Stimulated activated CD4-positive, alpha-beta T cell treated with anti-CD3 and anti-CD28 coated beads, Interleukin-1b, Interleukin-23, amount 100 ng/mL, for 48 hours (primary cell): ENCODE data around the gene MRPL33.
"Not testable (repeated sequence)": the region's sequence is repeated elsewhere in the genome, so short reads cannot be mapped to it uniquely, and the experiment has no call there.

Experiments used
- DNase-seq: peaks from one replicate; pipeline ENCODE4 v3.0.0-alpha.2; 2020

MRPL33 gene

DNA sequence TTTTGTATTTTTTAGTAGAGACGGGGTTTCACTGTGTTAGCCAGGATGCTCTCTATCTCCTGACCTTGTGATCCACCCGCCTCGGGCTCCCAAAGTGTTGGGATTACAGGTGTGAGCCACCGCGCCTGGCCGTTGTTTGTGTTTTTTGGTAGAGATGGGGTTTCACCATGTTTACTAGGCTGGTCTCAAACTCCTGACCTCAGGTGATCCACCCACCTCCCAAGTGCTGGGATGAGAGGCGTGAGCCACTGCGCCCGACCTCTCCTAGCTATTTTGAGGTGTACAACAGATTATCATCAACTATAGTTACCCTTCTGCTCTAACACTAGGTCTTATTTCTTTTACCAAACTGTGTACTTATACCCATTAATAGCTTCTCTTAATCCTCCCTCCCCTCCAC lies 28.9 kb upstream of the MRPL33 start:
- no peak for DNase-seq

- not testable (repeated sequence) for DNase-seq
Measured at GRCh38 chr2:27745494-27745893, 26.0 kb upstream of the MRPL33 start.

- no peak for DNase-seq
Measured at GRCh38 chr2:27746325-27746724, 25.2 kb upstream of the MRPL33 start.

GRCh38 chr2:27747827-27748352 lies 23.6 kb upstream of the MRPL33 start:
- no peak for DNase-seq

DNA sequence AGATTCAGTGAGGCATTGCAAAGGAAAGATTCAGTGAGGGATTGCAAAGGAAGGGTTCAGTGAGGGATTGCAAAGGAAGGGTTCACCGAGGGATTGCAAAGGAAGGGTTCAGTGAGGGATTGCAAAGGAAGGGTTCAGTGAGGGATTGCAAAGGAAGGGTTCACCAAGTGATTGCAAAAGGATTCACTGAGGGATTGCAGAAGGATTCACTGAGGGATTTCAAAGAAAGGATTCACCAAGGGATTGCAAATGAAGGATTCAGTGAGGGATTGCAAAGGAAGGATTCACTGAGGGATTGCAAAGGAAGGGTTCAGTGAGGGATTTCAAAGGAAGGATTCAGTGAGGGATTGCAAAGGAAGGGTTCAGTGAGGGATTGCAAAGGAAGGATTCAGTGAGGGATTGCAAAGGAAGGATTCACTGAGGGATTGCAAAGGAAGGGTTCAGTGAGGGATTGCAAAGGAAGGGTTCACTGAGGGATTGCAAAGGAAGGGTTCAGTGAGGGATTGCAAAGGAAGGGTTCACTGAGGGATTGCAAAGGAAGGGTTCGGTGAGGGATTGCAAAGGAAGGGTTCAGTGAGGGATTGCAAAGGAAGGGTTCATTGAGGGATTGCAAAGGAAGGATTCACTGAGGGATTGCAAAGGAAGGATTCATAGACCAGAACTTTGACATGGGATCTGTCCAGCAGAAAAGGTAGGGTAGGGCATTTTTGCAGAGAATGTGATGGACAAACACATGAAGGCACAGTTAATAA lies 22.5 kb upstream of the MRPL33 start:
- not testable (repeated sequence) for DNase-seq

GRCh38 chr2:27751377-27751776 lies 20.1 kb upstream of the MRPL33 start:
- DNase-seq: no peak

DNA sequence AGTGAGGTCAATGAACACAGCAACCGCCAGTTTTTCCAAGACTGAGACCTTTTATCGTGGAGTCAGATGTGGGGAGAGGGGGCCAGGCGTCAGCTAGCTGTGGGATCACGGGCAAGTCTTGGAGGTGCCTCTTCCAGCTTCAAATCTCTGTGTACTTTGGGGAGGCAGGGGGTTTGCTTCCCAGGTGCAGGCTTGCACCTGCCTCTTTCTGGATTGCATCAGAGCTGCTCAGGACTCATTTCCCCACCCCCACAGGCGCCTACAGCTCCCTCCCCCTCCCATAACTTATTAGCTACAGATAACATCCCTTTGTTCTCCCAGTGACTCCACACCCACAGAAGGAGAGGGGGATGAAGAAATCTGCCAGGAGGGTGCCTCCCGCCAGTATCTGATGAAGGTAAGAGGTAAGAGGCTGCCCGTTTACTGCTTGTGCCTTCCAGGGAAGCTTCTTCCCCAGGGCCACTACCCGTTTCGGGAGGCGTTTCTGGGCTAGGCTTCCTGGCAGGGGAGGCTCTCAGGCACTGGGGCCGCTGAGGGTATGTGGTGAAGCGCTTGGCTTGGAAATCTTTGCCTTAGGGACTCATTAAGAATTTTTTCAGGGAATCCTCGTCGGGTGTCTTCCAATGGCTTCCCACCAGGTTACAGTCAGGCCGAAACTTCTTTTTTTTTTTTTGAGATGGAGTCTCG lies 18.8 kb upstream of the MRPL33 start:
- DNase-seq: no peak

DNA sequence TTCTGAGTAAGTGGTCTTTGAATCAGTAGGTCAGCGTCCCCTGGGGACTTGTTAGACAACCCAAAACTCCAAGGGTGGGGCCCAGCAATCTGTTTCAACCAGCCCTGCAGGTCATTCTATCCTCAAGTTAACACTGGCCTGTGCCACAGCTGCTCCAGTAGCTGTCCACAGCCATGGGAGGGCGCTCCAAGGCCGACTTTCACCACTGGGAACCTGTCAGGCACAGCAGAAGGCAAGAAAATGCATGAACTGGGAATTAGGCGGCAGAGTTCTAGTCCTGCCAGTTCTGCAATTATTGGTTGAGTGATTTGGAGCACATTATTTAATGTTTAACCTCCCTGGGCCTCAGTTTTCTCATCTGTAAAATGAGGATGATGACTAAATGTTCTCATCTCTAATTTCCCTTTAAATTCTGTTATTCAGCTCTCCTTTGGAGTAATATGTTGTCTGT lies 17.4 kb upstream of the MRPL33 start:
- peak; percentile 83 for DNase-seq

DNA sequence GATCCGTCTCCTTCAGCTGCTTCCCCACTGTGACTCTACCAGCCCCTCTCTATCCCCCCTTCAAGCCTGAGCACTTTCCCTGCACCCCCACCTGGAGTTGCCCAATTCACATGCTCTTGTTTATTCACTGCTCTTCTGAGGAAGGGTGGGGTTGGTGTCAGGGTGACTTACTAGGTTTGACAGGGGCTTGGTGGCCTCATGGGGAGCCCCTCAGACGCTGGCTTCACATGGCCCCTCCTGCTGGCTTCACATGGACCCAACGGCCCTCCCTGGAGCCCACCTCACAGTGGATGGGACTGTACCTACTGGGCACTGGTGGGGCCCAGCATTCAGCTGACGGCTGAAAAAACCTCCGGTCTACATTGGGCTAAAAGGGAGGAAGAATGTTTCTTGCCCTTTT lies 16.7 kb upstream of the MRPL33 start:
- no peak for DNase-seq

GRCh38 chr2:27756091-27756490 lies 15.4 kb upstream of the MRPL33 start:
- no peak for DNase-seq

DNA sequence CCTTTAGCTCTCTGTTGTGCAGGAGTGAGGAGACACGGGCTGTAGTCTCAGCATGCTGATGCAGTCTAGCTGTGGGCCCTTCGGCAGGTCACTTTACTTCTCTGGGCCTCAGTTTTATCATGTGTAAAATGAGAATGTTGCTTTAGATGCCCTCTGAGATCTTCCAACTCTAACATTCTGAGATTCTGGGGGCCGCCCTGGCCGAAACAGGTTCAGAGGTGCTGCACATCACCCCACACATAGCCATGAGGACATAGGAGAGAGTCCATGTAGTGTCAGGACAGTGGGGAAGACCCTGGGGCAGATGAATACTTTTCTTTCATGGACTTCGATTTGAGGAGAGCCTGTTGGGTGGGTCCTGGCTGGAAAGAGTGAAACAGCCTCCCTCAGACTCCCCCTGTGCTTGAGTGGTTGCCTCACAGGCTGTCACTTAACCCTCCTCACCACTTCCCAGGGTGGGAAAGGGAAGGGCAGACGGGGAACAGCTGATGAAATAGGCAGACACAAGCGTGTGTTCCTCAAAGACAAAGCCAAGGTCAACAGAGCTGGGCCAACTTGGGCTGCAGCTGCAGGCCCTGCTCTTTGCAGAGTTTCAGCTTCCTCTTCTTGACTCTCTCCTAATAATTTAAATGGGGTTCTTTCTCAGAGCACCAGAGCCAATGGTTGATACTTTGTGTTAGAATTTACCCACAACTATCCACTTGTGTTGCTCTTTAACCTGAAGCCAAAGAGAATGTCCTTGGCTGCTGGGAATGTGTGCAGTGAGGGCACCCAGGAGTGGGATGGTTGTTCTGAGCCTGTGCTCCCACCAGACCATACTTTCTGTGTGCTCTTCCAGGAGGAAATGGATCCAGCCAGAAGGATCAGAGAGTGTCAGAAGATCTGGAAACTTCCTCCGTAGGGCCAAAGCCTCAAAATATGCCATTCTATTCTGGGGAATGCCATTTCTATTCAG lies 14.7 kb upstream of the MRPL33 start:
- DNase-seq: no peak

GRCh38 chr2:27762951-27763906 lies 8.3 kb upstream of the MRPL33 start:
- no peak for DNase-seq

DNA sequence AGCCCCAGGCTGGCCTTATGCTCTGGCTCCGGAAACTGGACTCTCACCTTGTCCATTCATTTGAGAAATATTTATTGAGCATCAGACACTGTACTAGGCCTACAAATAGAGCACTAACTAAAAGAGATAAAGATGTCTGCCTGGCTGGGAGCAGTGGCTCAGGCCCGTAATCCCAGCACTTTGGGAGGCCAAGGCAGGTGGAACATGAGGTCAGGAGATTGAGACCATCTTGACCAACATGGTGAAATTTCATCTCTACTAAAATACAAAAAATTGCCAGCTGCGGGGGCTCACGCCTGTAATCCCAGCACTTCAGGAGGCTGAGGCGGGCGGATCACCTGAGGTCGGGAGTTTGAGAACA lies 7.6 kb upstream of the MRPL33 start:
- no peak for DNase-seq

GRCh38 chr2:27764526-27764925 lies 7.0 kb upstream of the MRPL33 start:
- DNase-seq: not testable (repeated sequence)

- peak; percentile 54 for DNase-seq
Measured at GRCh38 chr2:27765621-27766286, 5.8 kb upstream of the MRPL33 start.

DNA sequence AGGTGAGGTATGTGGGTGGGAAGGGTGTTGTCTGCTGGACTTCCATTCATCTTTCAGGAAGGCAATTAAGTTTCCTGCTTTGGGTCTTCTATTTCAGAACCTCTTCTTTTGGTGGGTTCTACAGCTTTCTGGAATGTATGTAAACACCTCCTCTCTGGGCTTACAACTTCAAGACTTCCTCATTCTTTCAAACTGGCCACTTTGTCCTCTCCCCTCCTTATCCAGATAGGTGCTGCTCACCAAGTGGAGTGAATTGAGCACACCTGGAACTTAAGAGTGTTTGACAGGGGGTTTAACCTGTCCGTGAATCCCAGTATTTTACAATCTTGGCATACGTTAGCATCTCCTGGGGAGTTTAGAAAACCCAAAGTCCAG lies 5.2 kb upstream of the MRPL33 start:
- no peak for DNase-seq

DNA sequence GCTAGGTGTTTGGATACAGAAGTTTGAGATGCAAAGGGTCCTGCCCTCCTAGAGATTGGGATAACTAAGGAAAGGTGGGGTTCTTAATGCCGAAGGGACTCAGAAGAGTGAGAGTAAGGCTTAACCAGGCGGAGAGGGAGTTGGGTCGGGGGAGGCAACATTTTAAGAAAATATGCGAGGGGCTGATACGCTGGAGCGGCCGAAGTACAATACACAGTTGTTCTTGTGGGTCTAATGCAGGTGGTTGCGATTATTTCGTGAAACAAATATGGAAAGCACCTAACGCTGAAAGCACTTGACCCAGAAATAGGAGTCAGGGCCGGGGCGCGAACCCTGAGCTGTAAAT lies 344 bp upstream of the MRPL33 start:
- no peak for DNase-seq

- no peak for DNase-seq
Measured at GRCh38 chr2:27772804-27773203, 1.3 kb downstream of the MRPL33 start.

- DNase-seq: no peak
Measured at GRCh38 chr2:27773959-27774358, 2.4 kb downstream of the MRPL33 start.

GRCh38 chr2:27776097-27776496 lies 4.6 kb downstream of the MRPL33 start:
- no peak for DNase-seq

DNA sequence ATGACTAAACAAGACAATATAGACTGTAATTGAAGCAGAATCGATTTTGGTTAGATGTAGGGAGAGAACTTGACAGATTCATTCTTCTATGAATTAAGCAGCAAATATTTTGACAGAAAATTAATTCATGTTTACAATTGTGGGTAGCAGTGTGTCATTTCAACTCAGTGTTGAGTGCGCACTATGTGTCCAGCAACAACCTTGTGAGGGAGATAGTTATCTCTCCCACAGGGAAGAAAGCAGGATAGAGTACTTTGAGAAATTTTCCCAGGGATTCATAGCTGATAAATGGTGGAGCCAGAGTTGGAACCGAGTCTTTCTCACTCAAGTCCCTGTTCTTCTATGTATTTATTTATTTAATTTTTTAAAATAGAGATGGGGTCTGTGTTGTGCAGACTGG lies 5.2 kb downstream of the MRPL33 start:
- no peak for DNase-seq
